Right lobe of liver (tissue), 6 donors: Measurements from ENCODE around the gene GPC6. TPM values are rescaled to one million over a fixed set of nuclear protein-coding genes. Genes with fewer than 3 reads are reported as not detected.
"Not testable (repeated sequence)": the region's sequence is repeated elsewhere in the genome, so short reads cannot be mapped to it uniquely, and the experiment has no call there.

Experiments used
- ATAC-seq, 4 donors: fragments of 200-7000 bp; cut with Tn5 transposase; one replicate each; pipeline ENCODE4 v1.9.1; 2020; ENCODE audit warnings: mild to moderate bottlenecking in 4 of 4, moderate library complexity in 4 of 4
- DNase-seq, 3 donors: peaks; one replicate each; pipeline ENCODE4 v3.0.0-alpha.2; 2020
- H3K27ac ChIP-seq, 3 donors: fragments of 200-600 bp; one replicate each; pipeline ENCODE4 v1.8.0; 2022
- H3K27me3 ChIP-seq, 2 donors: fragments of 200-600 bp; one replicate each; pipeline ENCODE4 v1.8.0; 2022
- H3K36me3 ChIP-seq, 4 donors: fragments of 200-600 bp; sonication (generic) in 1 of 4; one replicate each; pipeline versions ENCODE4 v1.5.1 to v1.8.0; 2017 to 2022; ENCODE audit warnings: control low read depth in 1 of 4
- H3K4me1 ChIP-seq, 4 donors: fragments of 200-600 bp; sonication (generic) in 1 of 4; one replicate each; pipeline versions ENCODE4 v1.5.1 to v1.8.0; 2017 to 2022; ENCODE audit warnings: control low read depth in 1 of 4
- H3K4me3 ChIP-seq, 3 donors: fragments of 200-600 bp; one replicate each; pipeline ENCODE4 v1.8.0; 2022
- H3K9me3 ChIP-seq, 4 donors: fragments of 200-600 bp; sonication (generic) in 1 of 4; one replicate each; pipeline versions ENCODE4 v1.5.1 to v1.8.0; 2017 to 2022; ENCODE audit warnings: control low read depth in 1 of 4
- POLR2A ChIP-seq: fragments of 450-650 bp; IDR thresholded peaks from one replicate; pipeline ENCODE4 v1.6.1; 2017; ENCODE audit warnings: antibody characterized with exemption, mild to moderate bottlenecking
- WGBS: methylation state at CpG from one replicate; pipeline ENCODE4 v1.1.6; 2018; ENCODE audit warnings: low coverage, low lambda C conversion rate; ENCODE audit not compliant: insufficient coverage; ENCODE audit errors: missing lambda C conversion rate; 5-methylcytosine and 5-hydroxymethylcytosine counted together
- intact Hi-C, 2 donors: fragments of 100-400 bp; cut with DNase I; formaldehyde crosslinking; loops; one replicate each; pipeline versions ENCODE4 v1.11.2 to v1.14.1; 2022
- total RNA-seq, 6 experiments: library from RNA; depleted of rRNA in 2 of 6; stranded (reverse); fragments of >200 nt in 2 of 6; fragmentation: NEBNext Ultra II Directional in 3 of 6; extraction: Animal tissue kit (Norgen Biotek cat#: 25700) in 3 of 6; gene quantifications; one replicate each; pipeline versions ENCODE4 v1.1.0 to v1.2.4, GENCODE V29; 2016 to 2023
- TF ChIP-seq, protein P1 (sequence below), 4 donors: fragments of 200-600 bp in 3 of 4; fragments of 450-650 bp in 1 of 4; IDR thresholded peaks; one replicate each; pipeline versions ENCODE4 v1.5.1 to v1.8.0; 2016 to 2022; ENCODE audit warnings: antibody characterized with exemption in 4 of 4, mild to moderate bottlenecking in 2 of 4
- donor health status: DM: no; HTN: yes; CAD: no.
- donor health status: DM: no; HTN: no; CAD: no.
- donor health status: DM: no; HTN: no; CAD: no.
- donor health status: DM: no; HTN: yes; CAD: no.
- donor health status: DM: no; HTN: yes; CAD: no.

Gene GPC6
- total RNA-seq, 6 experiments from 2014 or later = 18.6 to 30.1 (median 20.2) TPM

- Histone ChIP-seq H3K27me3 (no peaks in the 10 kb centered on the region), H3K4me3 (no peak overlapping the region), H3K9me3 (no peaks in the 10 kb centered on the region), H3K27ac (no peak overlapping the region), H3K4me1 (no peaks in the 10 kb centered on the region), H3K36me3 (no peaks in the 10 kb centered on the region)
- intact Hi-C loops = no loop called here
- TF ChIP-seq POLR2A = no peak
- TF ChIP-seq, protein P1, sequence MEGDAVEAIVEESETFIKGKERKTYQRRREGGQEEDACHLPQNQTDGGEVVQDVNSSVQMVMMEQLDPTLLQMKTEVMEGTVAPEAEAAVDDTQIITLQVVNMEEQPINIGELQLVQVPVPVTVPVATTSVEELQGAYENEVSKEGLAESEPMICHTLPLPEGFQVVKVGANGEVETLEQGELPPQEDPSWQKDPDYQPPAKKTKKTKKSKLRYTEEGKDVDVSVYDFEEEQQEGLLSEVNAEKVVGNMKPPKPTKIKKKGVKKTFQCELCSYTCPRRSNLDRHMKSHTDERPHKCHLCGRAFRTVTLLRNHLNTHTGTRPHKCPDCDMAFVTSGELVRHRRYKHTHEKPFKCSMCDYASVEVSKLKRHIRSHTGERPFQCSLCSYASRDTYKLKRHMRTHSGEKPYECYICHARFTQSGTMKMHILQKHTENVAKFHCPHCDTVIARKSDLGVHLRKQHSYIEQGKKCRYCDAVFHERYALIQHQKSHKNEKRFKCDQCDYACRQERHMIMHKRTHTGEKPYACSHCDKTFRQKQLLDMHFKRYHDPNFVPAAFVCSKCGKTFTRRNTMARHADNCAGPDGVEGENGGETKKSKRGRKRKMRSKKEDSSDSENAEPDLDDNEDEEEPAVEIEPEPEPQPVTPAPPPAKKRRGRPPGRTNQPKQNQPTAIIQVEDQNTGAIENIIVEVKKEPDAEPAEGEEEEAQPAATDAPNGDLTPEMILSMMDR (IDR thresholded peaks at IDR 0.05) = no peak
- 90% methylated on average over 2 of the region's 2 CpGs for WGBS
- no peak for ATAC-seq
- no peak for DNase-seq
Measured at GRCh38 chr13:93190006-93190405, 36.6 kb upstream of the GPC6 start.

GRCh38 chr13:93193682-93194081 is 32.9 kb upstream of the GPC6 start:
- H3K36me3 ChIP-seq = no peaks in the 10 kb centered on the region
- ATAC-seq (no peak), DNase-seq (no peak)
- TF ChIP-seq, protein P1 (IDR thresholded peaks at IDR 0.05) = no peak
- TF ChIP-seq POLR2A = no peak
- intact Hi-C loops = no loop called here
- no peaks in the 10 kb centered on the region for H3K9me3 ChIP-seq
- no peaks in the 10 kb centered on the region for H3K27me3 ChIP-seq
- H3K4me1 ChIP-seq = no peaks in the 10 kb centered on the region
- H3K27ac ChIP-seq = no peak overlapping the region
- no peak overlapping the region for H3K4me3 ChIP-seq
- 86% methylated on average over 3 of the region's 4 CpGs for WGBS

DNA sequence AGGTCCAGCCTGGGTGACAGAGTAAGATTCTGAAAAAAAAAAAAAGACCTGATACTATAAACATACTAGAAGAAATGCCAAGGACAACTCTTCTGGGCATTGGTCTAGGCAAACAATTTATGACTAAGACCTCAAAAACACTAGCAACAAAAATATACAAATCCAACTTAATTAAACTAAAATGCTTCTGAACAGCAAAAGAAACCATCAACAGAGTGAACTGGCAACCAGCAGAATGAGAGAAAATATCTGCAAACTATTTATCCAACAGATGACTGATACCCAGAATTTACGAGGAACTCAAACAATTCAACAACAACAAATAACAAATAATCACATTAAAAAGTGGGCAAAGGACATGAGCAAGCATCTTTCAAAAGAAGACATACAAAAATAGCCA is 26.8 kb upstream of the GPC6 start:
- DNase-seq (no peak), ATAC-seq (no peak)
- TF ChIP-seq, protein P1 (IDR thresholded peaks at IDR 0.05) = no peak
- TF ChIP-seq POLR2A = no peak
- Histone ChIP-seq H3K27ac (no peak overlapping the region), H3K36me3 (no peaks in the 10 kb centered on the region), H3K4me3 (no peak overlapping the region), H3K9me3 (no peaks in the 10 kb centered on the region), H3K4me1 (peaks cover 0 to 12% (median 3%) of the 10 kb centered on the region in 4 donors), H3K27me3 (no peaks in the 10 kb centered on the region)
- intact Hi-C loops = no loop called here
- 83% methylated on average over 1 of the region's 1 CpG for WGBS

DNA sequence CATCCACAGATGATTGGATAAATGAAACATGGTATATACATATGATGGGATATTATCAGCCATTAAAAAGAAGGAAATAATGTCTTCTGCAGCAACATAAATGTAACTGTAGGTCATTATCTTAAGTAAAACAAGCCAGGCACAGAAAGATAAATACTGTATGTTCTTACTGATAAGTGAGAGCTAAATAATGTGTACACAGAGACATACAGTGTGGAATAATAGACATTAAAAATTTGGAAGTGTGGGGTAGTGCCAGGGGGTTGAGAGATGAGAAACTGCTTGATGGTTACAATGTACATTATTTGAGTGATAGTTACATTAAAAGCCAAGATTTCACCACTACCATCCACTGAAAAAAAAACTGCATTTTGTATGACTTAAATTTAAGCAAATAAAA is 26.0 kb upstream of the GPC6 start:
- TF ChIP-seq, protein P1 (IDR thresholded peaks at IDR 0.05) = no peak
- no peak for TF ChIP-seq POLR2A
- Histone ChIP-seq H3K27me3 (no peaks in the 10 kb centered on the region), H3K36me3 (no peaks in the 10 kb centered on the region), H3K27ac (no peak overlapping the region), H3K4me3 (no peak overlapping the region), H3K4me1 (peaks cover 0 to 12% (median 3%) of the 10 kb centered on the region in 4 donors), H3K9me3 (no peaks in the 10 kb centered on the region)
- intact Hi-C loops = no loop called here
- no peak for ATAC-seq
- no peak for DNase-seq

GRCh38 chr13:93201992-93202558 is 24.5 kb upstream of the GPC6 start:
- intact Hi-C loops = no loop called here
- 53% methylated on average over 1 of the region's 1 CpG for WGBS
- peak; percentile 90 to 99 (median 97) for ATAC-seq

DNA sequence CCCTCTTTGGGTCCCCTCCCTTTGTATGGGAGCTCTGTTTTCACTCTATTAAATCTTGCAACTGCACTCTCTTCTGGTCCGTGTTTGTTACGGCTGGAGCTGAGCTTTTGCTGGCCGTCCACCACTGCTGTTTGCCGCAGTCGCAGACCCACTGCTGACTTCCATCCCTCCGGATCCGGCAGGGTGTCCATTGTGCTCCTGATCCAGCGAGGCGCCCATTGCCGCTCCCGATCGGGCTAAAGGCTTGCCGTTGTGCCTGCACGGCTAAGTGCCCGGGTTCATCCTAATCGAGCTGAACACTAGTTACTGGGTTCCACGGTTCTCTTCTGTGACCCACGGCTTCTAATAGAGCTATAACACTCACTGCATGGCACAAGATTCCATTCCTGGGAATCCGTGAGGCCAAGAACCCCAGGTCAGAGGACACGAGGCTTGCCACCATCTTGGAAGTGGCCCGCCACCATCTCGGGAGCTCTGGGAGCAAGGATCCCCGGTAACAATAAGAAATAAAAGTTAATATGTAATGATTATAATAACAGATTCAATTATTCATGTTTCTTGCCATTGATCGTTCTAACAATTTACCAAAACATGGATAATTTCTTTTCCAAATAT is 19.7 kb upstream of the GPC6 start:
- DNase-seq, H3K27ac ChIP-seq, H3K27me3 ChIP-seq, ATAC-seq, H3K36me3 ChIP-seq, H3K4me3 ChIP-seq, intact Hi-C loops, H3K9me3 ChIP-seq, H3K4me1 ChIP-seq: not testable (repeated sequence)
- 79% methylated on average over 17 of the region's 24 CpGs for WGBS

More at GRCh38 chr13:93201992-93202558, 24.5 kb upstream of the GPC6 start:
- Histone ChIP-seq H3K27me3 (no peaks in the 10 kb centered on the region), H3K27ac (peak overlapping the region in 2 of 3 donors; percentile 28 to 42), H3K36me3 (no peaks in the 10 kb centered on the region), H3K4me1 (peaks cover 0 to 12% (median 3%) of the 10 kb centered on the region in 4 donors), H3K4me3 (no peak overlapping the region), H3K9me3 (no peaks in the 10 kb centered on the region)
- TF ChIP-seq, protein P1 (IDR thresholded peaks at IDR 0.05) = no peak
- no peak for TF ChIP-seq POLR2A
- DNase-seq = no peak
